ENCODE data around the gene RGS13.
A peak's percentile ranks its signal among the peaks of the same experiment; 100 is the strongest.

Gene RGS13

DNA sequence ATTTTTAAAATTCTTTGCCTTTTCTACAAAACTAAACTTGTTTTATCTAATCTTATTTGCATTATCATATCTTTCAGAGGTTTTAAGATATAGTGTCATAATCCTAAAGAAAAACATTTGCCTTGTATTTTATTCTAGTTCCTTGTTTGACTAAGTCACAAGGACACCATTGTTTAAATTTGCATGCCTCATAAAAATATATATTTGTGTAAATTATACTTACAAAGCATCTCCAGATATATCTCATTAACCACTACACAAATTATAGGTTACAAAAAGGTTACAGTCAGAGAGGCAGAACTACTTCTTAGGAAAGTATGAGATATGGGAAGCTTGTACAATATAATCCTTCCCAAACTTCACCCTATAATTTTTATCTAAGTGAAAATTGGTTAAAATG is 4.2 kb upstream of the RGS13 start:
- DNase-seq (ENCODE audit: low spot score), result no peak
- Histone ChIP-seq H3K18ac (ENCODE audit: low read length) (no peak overlapping the region), H3K4me3 (ENCODE audit: low read length in 2 of 2) (no peak overlapping the region), H2BK15ac (ENCODE audit: low read length) (no peak overlapping the region), H3K9ac (ENCODE audit: low read depth, low read length, poor library complexity) (no peak overlapping the region), H3K36me3 (replicated peaks in 1 of 2; ENCODE audit: control insufficient read depth in 2 of 2, insufficient read depth in 2 of 2, low read length in 2 of 2) (no peaks in the 10 kb centered on the region), H4K91ac (ENCODE audit: low read depth, low read length, poor library complexity) (no peak overlapping the region), H2AFZ (ENCODE audit: low read length) (no peak overlapping the region), H2BK12ac (ENCODE audit: low read length) (no peak overlapping the region), H3K9me3 (replicated peaks in 1 of 2; ENCODE audit: control insufficient read depth in 2 of 2, insufficient read depth in 1 of 2, low read depth in 1 of 2, low read length in 2 of 2) (no peaks in the 10 kb centered on the region), H2BK120ac (ENCODE audit: low read depth, low read length) (no peak overlapping the region), H2AK5ac (ENCODE audit: low read depth, low read length) (no peak overlapping the region), H3K27ac (replicated peaks; ENCODE audit: low read length) (no peak overlapping the region), H3K27me3 (ENCODE audit: control insufficient read depth in 3 of 3, insufficient read depth in 3 of 3, low read depth in 1 of 3, low read length in 3 of 3) (no peaks in the 10 kb centered on the region), H2BK5ac (ENCODE audit: low read length) (no peak overlapping the region), H3K4me2 (ENCODE audit: insufficient read depth, low read length, poor library complexity, severe bottlenecking) (no peak overlapping the region), H3K14ac (ENCODE audit: low read length) (no peak overlapping the region), H3K23ac (ENCODE audit: low read depth, low read length, poor library complexity) (no peak overlapping the region), H3K4ac (ENCODE audit: low read length) (no peak overlapping the region), H3K4me1 (ENCODE audit: control insufficient read depth in 2 of 2, insufficient read depth in 1 of 2, low read depth in 1 of 2, low read length in 2 of 2) (peaks cover 5 to 12% of the 10 kb centered on the region in 2 donors), H3K79me1 (ENCODE audit: low read depth, low read length) (no peaks in the 10 kb centered on the region), H4K8ac (ENCODE audit: low read depth, low read length) (no peak overlapping the region)

DNA sequence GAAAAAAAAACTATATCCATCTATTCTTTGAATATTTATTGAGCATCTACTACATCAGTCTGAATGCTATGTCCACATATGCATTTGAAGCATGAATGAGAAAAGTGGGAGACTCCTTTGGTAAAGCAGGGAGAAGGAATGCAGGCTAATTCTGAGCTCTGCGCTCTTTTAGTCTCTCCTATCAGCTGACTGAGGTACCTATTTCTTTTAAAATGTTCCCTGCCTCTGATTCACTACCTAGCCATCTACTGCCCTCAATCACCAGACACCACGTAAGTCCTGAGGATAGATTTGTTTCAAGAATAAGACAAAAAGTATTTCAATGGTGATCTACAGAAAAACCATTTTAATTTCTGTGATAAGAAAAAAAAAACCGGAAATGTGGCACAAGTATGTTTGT is 3.8 kb upstream of the RGS13 start:
- Histone ChIP-seq H3K27me3 (ENCODE audit: control insufficient read depth in 3 of 3, insufficient read depth in 3 of 3, low read depth in 1 of 3, low read length in 3 of 3) (no peaks in the 10 kb centered on the region), H2BK15ac (ENCODE audit: low read length) (no peak overlapping the region), H3K14ac (ENCODE audit: low read length) (no peak overlapping the region), H3K4me3 (ENCODE audit: low read length in 2 of 2) (no peak overlapping the region), H3K4me1 (ENCODE audit: control insufficient read depth in 2 of 2, insufficient read depth in 1 of 2, low read depth in 1 of 2, low read length in 2 of 2) (peaks cover 5 to 12% of the 10 kb centered on the region in 2 donors), H2AFZ (ENCODE audit: low read length) (no peak overlapping the region), H3K9me3 (replicated peaks in 1 of 2; ENCODE audit: control insufficient read depth in 2 of 2, insufficient read depth in 1 of 2, low read depth in 1 of 2, low read length in 2 of 2) (no peaks in the 10 kb centered on the region), H2AK5ac (ENCODE audit: low read depth, low read length) (no peak overlapping the region), H2BK120ac (ENCODE audit: low read depth, low read length) (no peak overlapping the region), H3K79me1 (ENCODE audit: low read depth, low read length) (no peaks in the 10 kb centered on the region), H3K4ac (ENCODE audit: low read length) (no peak overlapping the region), H3K4me2 (ENCODE audit: insufficient read depth, low read length, poor library complexity, severe bottlenecking) (no peak overlapping the region), H4K8ac (ENCODE audit: low read depth, low read length) (no peak overlapping the region), H4K91ac (ENCODE audit: low read depth, low read length, poor library complexity) (no peak overlapping the region), H3K27ac (replicated peaks; ENCODE audit: low read length) (no peak overlapping the region), H2BK12ac (ENCODE audit: low read length) (no peak overlapping the region), H3K36me3 (replicated peaks in 1 of 2; ENCODE audit: control insufficient read depth in 2 of 2, insufficient read depth in 2 of 2, low read length in 2 of 2) (no peaks in the 10 kb centered on the region), H3K18ac (ENCODE audit: low read length) (no peak overlapping the region), H2BK5ac (ENCODE audit: low read length) (no peak overlapping the region), H3K9ac (ENCODE audit: low read depth, low read length, poor library complexity) (no peak overlapping the region), H3K23ac (ENCODE audit: low read depth, low read length, poor library complexity) (no peak overlapping the region)
- DNase-seq (ENCODE audit: low spot score), result no peak
- WGBS, 2 donors (ENCODE audit: extremely low coverage in 2 of 2, insufficient read length in 2 of 2, insufficient replicate concordance in 1 of 2), result no CpG with 5 or more reads among the region's 3 CpGs

DNA sequence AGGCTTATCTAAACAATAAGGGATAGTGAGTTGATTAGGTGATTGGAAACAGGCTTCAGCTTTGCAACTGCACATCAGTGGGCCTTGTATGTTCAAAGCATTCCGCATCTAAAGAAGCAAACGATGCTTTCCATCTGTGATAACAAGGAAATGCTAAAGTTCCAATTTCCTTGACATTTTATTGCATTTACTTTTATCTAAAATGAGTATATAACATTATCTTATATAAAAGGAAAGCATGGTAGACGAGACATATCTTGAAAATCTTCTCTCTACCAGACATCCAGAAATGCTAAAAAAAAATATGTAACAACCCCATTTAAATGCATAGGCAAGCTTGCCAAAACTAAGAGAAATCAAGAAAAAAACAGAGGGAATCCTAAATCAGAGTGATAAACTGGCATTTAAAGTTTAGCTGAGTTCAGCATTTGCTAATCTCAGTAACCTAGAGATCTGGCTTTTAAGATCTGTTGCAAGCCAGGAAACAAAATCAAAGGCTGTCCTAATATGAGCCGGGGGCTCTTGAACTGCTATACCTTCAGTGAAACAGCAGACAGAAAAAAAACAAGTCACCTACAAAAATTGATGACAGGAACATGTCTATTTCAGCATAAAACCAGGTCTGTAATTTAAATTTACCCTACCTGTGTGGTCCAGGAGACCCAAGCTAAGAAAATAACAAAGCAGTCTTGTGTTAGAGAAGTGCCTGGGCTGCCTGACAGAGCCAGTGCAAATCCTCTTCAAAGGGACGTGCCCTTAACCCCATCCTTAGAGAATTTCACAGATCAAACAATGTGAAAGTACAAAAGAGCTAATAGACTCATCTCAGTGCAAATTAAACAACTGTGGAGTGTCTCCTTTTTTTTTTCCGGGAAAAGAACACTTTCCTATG is 3.1 kb upstream of the RGS13 start:
- Histone ChIP-seq H2AK5ac (ENCODE audit: low read depth, low read length) (no peak overlapping the region), H4K91ac (ENCODE audit: low read depth, low read length, poor library complexity) (no peak overlapping the region), H3K27me3 (ENCODE audit: control insufficient read depth in 3 of 3, insufficient read depth in 3 of 3, low read depth in 1 of 3, low read length in 3 of 3) (no peaks in the 10 kb centered on the region), H3K14ac (ENCODE audit: low read length) (no peak overlapping the region), H3K4me2 (ENCODE audit: insufficient read depth, low read length, poor library complexity, severe bottlenecking) (no peak overlapping the region), H2BK15ac (ENCODE audit: low read length) (no peak overlapping the region), H3K23ac (ENCODE audit: low read depth, low read length, poor library complexity) (no peak overlapping the region), H3K4me3 (ENCODE audit: low read length in 2 of 2) (no peak overlapping the region), H3K9me3 (replicated peaks in 1 of 2; ENCODE audit: control insufficient read depth in 2 of 2, insufficient read depth in 1 of 2, low read depth in 1 of 2, low read length in 2 of 2) (no peaks in the 10 kb centered on the region), H4K8ac (ENCODE audit: low read depth, low read length) (no peak overlapping the region), H3K27ac (replicated peaks; ENCODE audit: low read length) (no peak overlapping the region), H2AFZ (ENCODE audit: low read length) (peak overlapping the region; percentile 67), H2BK5ac (ENCODE audit: low read length) (no peak overlapping the region), H3K79me1 (ENCODE audit: low read depth, low read length) (no peaks in the 10 kb centered on the region), H3K4me1 (ENCODE audit: control insufficient read depth in 2 of 2, insufficient read depth in 1 of 2, low read depth in 1 of 2, low read length in 2 of 2) (peaks cover 5 to 12% of the 10 kb centered on the region in 2 donors), H2BK120ac (ENCODE audit: low read depth, low read length) (no peak overlapping the region), H3K4ac (ENCODE audit: low read length) (no peak overlapping the region), H3K18ac (ENCODE audit: low read length) (no peak overlapping the region), H3K36me3 (replicated peaks in 1 of 2; ENCODE audit: control insufficient read depth in 2 of 2, insufficient read depth in 2 of 2, low read length in 2 of 2) (no peaks in the 10 kb centered on the region), H3K9ac (ENCODE audit: low read depth, low read length, poor library complexity) (no peak overlapping the region), H2BK12ac (ENCODE audit: low read length) (no peak overlapping the region)
- peak; percentile 37 for DNase-seq (ENCODE audit: low spot score)
- no CpG with 5 or more reads among the region's 6 CpGs for WGBS, 2 donors (ENCODE audit: extremely low coverage in 2 of 2, insufficient read length in 2 of 2, insufficient replicate concordance in 1 of 2)

DNA sequence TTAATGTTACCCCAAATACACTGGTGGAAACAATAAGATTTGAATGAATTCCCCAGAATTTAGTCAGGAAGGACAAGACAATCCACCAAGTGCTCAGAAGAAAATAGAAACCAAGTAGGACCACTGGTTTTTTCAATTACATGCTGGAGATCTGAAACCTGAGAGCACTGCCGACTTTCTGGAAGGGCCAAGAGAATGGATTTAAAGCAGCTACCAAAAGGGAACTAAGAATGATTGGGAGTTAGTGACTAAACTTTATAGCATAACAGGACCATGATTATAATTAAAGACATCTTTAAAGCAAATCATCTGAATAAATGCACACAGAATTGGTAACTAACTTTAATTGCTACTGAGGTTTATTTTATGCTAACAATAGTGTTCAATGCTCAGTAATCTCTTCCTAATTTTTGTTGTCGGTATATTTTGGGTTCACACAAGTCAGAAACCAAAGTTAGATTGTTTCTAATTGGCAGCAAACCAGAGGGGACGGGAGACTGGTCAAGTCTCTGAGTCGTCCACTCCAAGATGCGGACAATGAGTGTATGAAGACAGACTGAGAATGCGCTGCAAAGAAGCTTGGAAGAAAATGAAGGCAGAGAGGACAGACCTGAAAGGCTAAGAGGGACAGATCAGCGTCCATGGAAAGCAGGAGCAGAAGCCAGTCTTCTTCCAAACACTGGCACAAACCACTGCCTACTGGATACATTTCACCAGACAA is 2.3 kb upstream of the RGS13 start:
- Histone ChIP-seq H2BK12ac (ENCODE audit: low read length) (no peak overlapping the region), H3K36me3 (replicated peaks in 1 of 2; ENCODE audit: control insufficient read depth in 2 of 2, insufficient read depth in 2 of 2, low read length in 2 of 2) (no peaks in the 10 kb centered on the region), H3K9me3 (replicated peaks in 1 of 2; ENCODE audit: control insufficient read depth in 2 of 2, insufficient read depth in 1 of 2, low read depth in 1 of 2, low read length in 2 of 2) (no peaks in the 10 kb centered on the region), H3K18ac (ENCODE audit: low read length) (no peak overlapping the region), H3K4ac (ENCODE audit: low read length) (no peak overlapping the region), H3K4me1 (ENCODE audit: control insufficient read depth in 2 of 2, insufficient read depth in 1 of 2, low read depth in 1 of 2, low read length in 2 of 2) (peaks cover 4 to 12% of the 10 kb centered on the region in 2 donors), H4K91ac (ENCODE audit: low read depth, low read length, poor library complexity) (no peak overlapping the region), H3K79me1 (ENCODE audit: low read depth, low read length) (no peaks in the 10 kb centered on the region), H2BK120ac (ENCODE audit: low read depth, low read length) (no peak overlapping the region), H2BK5ac (ENCODE audit: low read length) (no peak overlapping the region), H3K27ac (replicated peaks; ENCODE audit: low read length) (no peak overlapping the region), H3K4me3 (ENCODE audit: low read length in 2 of 2) (no peak overlapping the region), H3K4me2 (ENCODE audit: insufficient read depth, low read length, poor library complexity, severe bottlenecking) (no peak overlapping the region), H4K8ac (ENCODE audit: low read depth, low read length) (no peak overlapping the region), H2BK15ac (ENCODE audit: low read length) (no peak overlapping the region), H2AK5ac (ENCODE audit: low read depth, low read length) (no peak overlapping the region), H3K9ac (ENCODE audit: low read depth, low read length, poor library complexity) (no peak overlapping the region), H2AFZ (ENCODE audit: low read length) (peak overlapping the region; percentile 67), H3K14ac (ENCODE audit: low read length) (no peak overlapping the region), H3K23ac (ENCODE audit: low read depth, low read length, poor library complexity) (no peak overlapping the region), H3K27me3 (ENCODE audit: control insufficient read depth in 3 of 3, insufficient read depth in 3 of 3, low read depth in 1 of 3, low read length in 3 of 3) (no peaks in the 10 kb centered on the region)
- DNase-seq (ENCODE audit: low spot score), result no peak
- no CpG with 5 or more reads among the region's 7 CpGs for WGBS, 2 donors (ENCODE audit: extremely low coverage in 2 of 2, insufficient read length in 2 of 2, insufficient replicate concordance in 1 of 2)

All from neuronal stem cell (in vitro differentiated cells).